ENCODE data around the gene HIC1.

Gene HIC1

GRCh38 chr17:2025220-2025621 is 29.7 kb upstream of the HIC1 start, which contains the start of gene RTN4RL1:
Gene RTN4RL1, minus strand, starts transcription at chr17:2025334. Its CDS starts 469 bp downstream, at chr17:2024865.
- peak; percentile 74 for DNase-seq

GRCh38 chr17:2025622-2026309 is 29.1 kb upstream of the HIC1 start:
- DNase-seq = peak; percentile 78

- DNase-seq = no peak
Measured at GRCh38 chr17:2027528-2028233, 27.2 kb upstream of the HIC1 start.

GRCh38 chr17:2028234-2028614 is 26.7 kb upstream of the HIC1 start:
- no peak for DNase-seq

GRCh38 chr17:2028737-2029136 is 26.2 kb upstream of the HIC1 start:
- no peak for DNase-seq

GRCh38 chr17:2029911-2030778 is 24.8 kb upstream of the HIC1 start, which contains the start of gene DPH1:
Gene DPH1, plus strand, starts transcription at chr17:2030153. Its CDS starts 17 bp downstream, at chr17:2030170.
- DNase-seq = peak; percentile 91

- no peak for DNase-seq
Measured at GRCh38 chr17:2030779-2031163, 24.1 kb upstream of the HIC1 start.

- DNase-seq = no peak
Measured at GRCh38 chr17:2033153-2033552, 21.8 kb upstream of the HIC1 start.

- no peak for DNase-seq
Measured at GRCh38 chr17:2034157-2034556, 20.7 kb upstream of the HIC1 start.

GRCh38 chr17:2034806-2035540 is 19.9 kb upstream of the HIC1 start:
- no peak for DNase-seq

- DNase-seq = no peak
Measured at GRCh38 chr17:2035541-2036488, 19.1 kb upstream of the HIC1 start.

- DNase-seq = no peak
Measured at GRCh38 chr17:2037155-2037554, 17.7 kb upstream of the HIC1 start.

- no peak for DNase-seq
Measured at GRCh38 chr17:2040219-2040827, 14.6 kb upstream of the HIC1 start.

GRCh38 chr17:2040942-2041560 is 13.9 kb upstream of the HIC1 start:
- no peak for DNase-seq

- peak; percentile 96 for DNase-seq
Measured at GRCh38 chr17:2041561-2042389, 13.1 kb upstream of the HIC1 start, which contains the start of gene OVCA2. Gene OVCA2, plus strand, starts transcription at chr17:2042022. Its CDS starts 26 bp downstream, at chr17:2042048.

GRCh38 chr17:2042390-2042847 is 12.5 kb upstream of the HIC1 start:
- no peak for DNase-seq

GRCh38 chr17:2042933-2043332 is 12.0 kb upstream of the HIC1 start:
- no peak for DNase-seq

- DNase-seq = no peak
Measured at GRCh38 chr17:2043785-2044184, 11.1 kb upstream of the HIC1 start.

GRCh38 chr17:2044263-2044894 is 10.5 kb upstream of the HIC1 start:
- DNase-seq = no peak
